ENCODE data around the gene ZNF202.

GRCh38 chr11:123771664-123772063 lies 30.2 kb upstream of the ZNF202 start:
- TF ChIP-seq CTCF (conservative IDR thresholded peaks at IDR 0.05; ENCODE audit: low read depth, low read length) = no peak
- no peak for TF ChIP-seq EZH2phosphoT487 (IDR thresholded peaks at IDR 0.05; ENCODE audit: borderline replicate concordance, low read length)
- no peak for TF ChIP-seq EZH2 (IDR thresholded peaks at IDR 0.05; ENCODE audit: low read length, unreplicated experiment)
